ENCODE measurements around the gene CCDC188.

GRCh38 chr22:20099099-20099711, 51.6 kb downstream of the CCDC188 start:
- TF ChIP-seq CTCF (IDR thresholded peaks at IDR 0.05; ENCODE audit: control extremely low read depth in 1 of 3, insufficient read depth in 1 of 3, low read depth in 1 of 3, low read length in 3 of 3) (no peak), SIN3A (conservative IDR thresholded peaks at IDR 0.05 in 1 of 2, IDR thresholded peaks at IDR 0.05 in 1 of 2; ENCODE audit: low read depth in 1 of 2, low read length in 2 of 2) (no peak), POLR2A (IDR thresholded peaks at IDR 0.05; ENCODE audit: control extremely low read depth in 1 of 2, low read depth in 2 of 2, low read length in 2 of 2) (no peak), RFX5 (IDR thresholded peaks at IDR 0.05; ENCODE audit: borderline replicate concordance, low read depth, low read length) (no peak), SP1 (IDR thresholded peaks at IDR 0.05; ENCODE audit: low read depth, low read length) (no peak), JUN (IDR thresholded peaks at IDR 0.05; ENCODE audit: low read depth, low read length) (no peak), TCF12 (IDR thresholded peaks at IDR 0.05; ENCODE audit: low read depth, low read length) (no peak), RBBP5 (IDR thresholded peaks at IDR 0.05; ENCODE audit: borderline replicate concordance, low read depth, low read length) (no peak), RAD21 (IDR thresholded peaks at IDR 0.05 in 1 of 2, conservative IDR thresholded peaks at IDR 0.05 in 1 of 2; ENCODE audit: low read depth in 2 of 2, low read length in 2 of 2) (no peak), RNF2 (IDR thresholded peaks at IDR 0.05; ENCODE audit: borderline replicate concordance, low read depth, low read length, missing control alignments, poor library complexity, severe bottlenecking) (no peak)
